Activated CD4-positive, alpha-beta T cell treated with anti-CD3 and anti-CD28 coated beads, Interleukin-2, amount 10 ng/mL, durations not matched to agents 7 days and 5 days (primary cell): ENCODE measurements around the gene ZNRF1. TPM values are rescaled to one million over a fixed set of nuclear protein-coding genes. Genes with fewer than 3 reads are reported as not detected.

Experiments used
- CTCF ChIA-PET: fragments of 350-600 bp; sonication (Branson Sonifier 250); formaldehyde crosslinking; loops from one replicate; lab custom pipeline; 2021; ENCODE audit warnings: antibody characterized with exemption; lab: Charles Lee
- POLR2A ChIA-PET: fragments of 350-600 bp; sonication (Branson Sonifier 250); formaldehyde crosslinking; loops from one replicate; lab custom pipeline; 2021; ENCODE audit warnings: antibody characterized with exemption; lab: Charles Lee
- DNase-seq: peaks from one replicate; pipeline ENCODE4 v3.0.0-alpha.2; 2020
- H3K27ac Mint-ChIP-seq: one replicate; pipeline ENCODE4 v1.8.0; 2021; ENCODE audit warnings: mild to moderate bottlenecking, moderate library complexity, mixed read lengths
- H3K27me3 Mint-ChIP-seq: one replicate; pipeline ENCODE4 v1.8.0; 2021; ENCODE audit warnings: mixed read lengths
- H3K36me3 Mint-ChIP-seq: one replicate; pipeline ENCODE4 v1.8.0; 2021; ENCODE audit warnings: low read depth, mixed read lengths
- H3K4me1 Mint-ChIP-seq: one replicate; pipeline ENCODE4 v1.8.0; 2021; ENCODE audit warnings: mixed read lengths
- H3K4me3 Mint-ChIP-seq: one replicate; pipeline ENCODE4 v1.8.0; 2021; ENCODE audit warnings: mild to moderate bottlenecking, moderate library complexity, mixed read lengths
- H3K9me3 Mint-ChIP-seq: one replicate; pipeline ENCODE4 v1.8.0; 2021; ENCODE audit warnings: mixed read lengths
- total RNA-seq, 2 experiments: library from RNA; stranded (reverse); gene quantifications; one replicate each; pipeline ENCODE4 v1.2.3, GENCODE V29; 2021

ZNRF1 gene
- total RNA-seq, 2 experiments from 2014 or later: 16.1 to 16.3 TPM

- H3K27ac Mint-ChIP-seq: peak within 1 kb of the TSS; percentile 85
- H3K36me3 Mint-ChIP-seq: peaks cover 32% of the 10 kb centered on the region
- peaks cover 15% of the 10 kb centered on the region for H3K4me1 Mint-ChIP-seq
- no peaks in the 10 kb centered on the region for H3K27me3 Mint-ChIP-seq
- peak; percentile 94 for DNase-seq
- peak within 1 kb of the TSS; percentile 82 for H3K4me3 Mint-ChIP-seq
- H3K9me3 Mint-ChIP-seq: peaks cover 29% of the 10 kb centered on the region
- ChIA-PET CTCF (interaction anchor here (0.5 to 0.6 kb wide), 2 partner anchors 41 to 133 kb away, joined by 3 to 4 read pairs; no protein-coding TSS in a partner anchor), POLR2A (no interaction called here)
These were observed 149.7 kb downstream of the ZNRF1 start, which contains the start of gene ZFP1 for GRCh38 chr16:75148311-75149195. ZFP1 (plus strand) TSS chr16:75148524; CDS start chr16:75152952, 4,428 bp downstream.

- Mint-ChIP-seq H3K27me3 (no peaks in the 10 kb centered on the region), H3K27ac (no peak overlapping the region), H3K4me3 (no peak overlapping the region), H3K9me3 (peaks cover 33% of the 10 kb centered on the region), H3K36me3 (peaks cover 49% of the 10 kb centered on the region), H3K4me1 (peaks cover 15% of the 10 kb centered on the region)
- ChIA-PET POLR2A (no interaction called here), CTCF (no interaction called here)
- DNase-seq: no peak
These were observed 153.0 kb downstream of the ZNRF1 start for GRCh38 chr16:75151798-75152197.

- POLR2A ChIA-PET: no interaction called here
- DNase-seq: no peak
- peaks cover 33% of the 10 kb centered on the region for H3K9me3 Mint-ChIP-seq
- no peaks in the 10 kb centered on the region for H3K27me3 Mint-ChIP-seq
- H3K4me1 Mint-ChIP-seq: peaks cover 15% of the 10 kb centered on the region
- no peak overlapping the region for H3K4me3 Mint-ChIP-seq
- peaks cover 56% of the 10 kb centered on the region for H3K36me3 Mint-ChIP-seq
- H3K27ac Mint-ChIP-seq: no peak overlapping the region
- CTCF ChIA-PET: no interaction called here
These were observed 153.8 kb downstream of the ZNRF1 start for GRCh38 chr16:75152635-75153034.

GRCh38 chr16:75160386-75160785, 161.6 kb downstream of the ZNRF1 start:
- Mint-ChIP-seq H3K27me3 (no peaks in the 10 kb centered on the region), H3K4me3 (no peak overlapping the region), H3K27ac (no peak overlapping the region), H3K9me3 (peaks cover 26% of the 10 kb centered on the region), H3K4me1 (no peaks in the 10 kb centered on the region), H3K36me3 (peaks cover 63% of the 10 kb centered on the region)
- ChIA-PET POLR2A (no interaction called here), CTCF (no interaction called here)
- DNase-seq: no peak

Other genes with a start within 250 kb of the ZNRF1 start
- under 1 TPM in 1 of 2 experiments, not detected in 1; 0.21 TPM for gene FA2H, start 224.2 kb upstream of the ZNRF1 start, total RNA-seq
- gene WDR59, start 13.9 kb upstream of the ZNRF1 start, total RNA-seq: 10 to 100 TPM; 65.8 TPM
- gene LDHD, start 117.8 kb downstream of the ZNRF1 start, total RNA-seq: under 1 TPM in 1 of 2 experiments, not detected in 1; 0.20 TPM
- gene ZFP1, start 149.5 kb downstream of the ZNRF1 start, total RNA-seq: 10 to 100 TPM; 11.4 to 13.1 TPM
- gene CTRB2, start 208.1 kb downstream of the ZNRF1 start, total RNA-seq: not detected
- gene CTRB1, start 220.0 kb downstream of the ZNRF1 start, total RNA-seq: not detected